A549 (cell line): ENCODE data around the gene GNPDA2.

Experiments
- CTCF ChIP-seq: fragments of >200 bp; sonication (Bioruptor Twin); formaldehyde crosslinking; IDR thresholded peaks from 3 replicates; pipeline ENCODE4 v1.5.1; 2016
- EP300 ChIP-seq, 2 experiments: fragments of >200 bp; sonication (Bioruptor Twin); formaldehyde crosslinking; IDR thresholded peaks; 2 replicates in 1 of 2; 3 replicates in 1 of 2; pipeline ENCODE4 v1.6.1; 2016 to 2017
- HOXB5 ChIP-seq: fragments of 250-450 bp; sonication (Bioruptor Pico); IDR thresholded peaks from 2 replicates; pipeline ENCODE4 v1.5.0; 2020; ENCODE audit warnings: mild to moderate bottlenecking, moderate library complexity
- MAFK ChIP-seq: fragments of 450-650 bp; IDR thresholded peaks from 2 replicates; pipeline ENCODE4 v1.6.1; 2014; ENCODE audit not compliant: partially characterized antibody
- POLR2A ChIP-seq: IDR thresholded peaks from 2 replicates; pipeline ENCODE4 v1.6.1; 2012; ENCODE audit warnings: mild to moderate bottlenecking, low read length
- RCOR1 ChIP-seq: fragments of 150-350 bp; IDR thresholded peaks from 2 replicates; pipeline ENCODE4 v1.6.1; 2014; ENCODE audit warnings: antibody characterized with exemption, low read length, low read depth
- ZSCAN20 ChIP-seq: fragments of 250-450 bp; sonication (Bioruptor Pico); IDR thresholded peaks from 2 replicates; pipeline ENCODE4 v1.8.0; 2022; ENCODE audit warnings: mild to moderate bottlenecking, moderate library complexity

GRCh38 chr4:44662623-44663005, 63.7 kb downstream of the GNPDA2 start:
- TF ChIP-seq HOXB5 (CRISPR knock-in tag) (no peak), MAFK (no peak), POLR2A (no peak), RCOR1 (no peak), CTCF (no peak), EP300 (IDR thresholded peaks at IDR 0.05) (no peak), ZSCAN20 (CRISPR knock-in tag) (no peak)
